Esophagus mucosa (tissue), 1 donor: Measurements from ENCODE around the gene GIGYF1. TPM values are rescaled to one million over a fixed set of nuclear protein-coding genes. Genes with fewer than 3 reads are reported as not detected.
A peak's percentile ranks its signal among the peaks of the same experiment; 100 is the strongest.

Source experiments
- ATAC-seq: fragments of 200-7000 bp; cut with Tn5 transposase; one replicate; pipeline ENCODE4 v1.9.1; 2020
- total RNA-seq: library from RNA; stranded (reverse); gene quantifications from one replicate; pipeline ENCODE4 v1.2.4, GENCODE V29; 2023
- donor health status: DM: yes; HTN: yes; CAD: no.

GIGYF1 gene
- total RNA-seq, 1 donor from 2014 or later, result 10.4 TPM

DNA sequence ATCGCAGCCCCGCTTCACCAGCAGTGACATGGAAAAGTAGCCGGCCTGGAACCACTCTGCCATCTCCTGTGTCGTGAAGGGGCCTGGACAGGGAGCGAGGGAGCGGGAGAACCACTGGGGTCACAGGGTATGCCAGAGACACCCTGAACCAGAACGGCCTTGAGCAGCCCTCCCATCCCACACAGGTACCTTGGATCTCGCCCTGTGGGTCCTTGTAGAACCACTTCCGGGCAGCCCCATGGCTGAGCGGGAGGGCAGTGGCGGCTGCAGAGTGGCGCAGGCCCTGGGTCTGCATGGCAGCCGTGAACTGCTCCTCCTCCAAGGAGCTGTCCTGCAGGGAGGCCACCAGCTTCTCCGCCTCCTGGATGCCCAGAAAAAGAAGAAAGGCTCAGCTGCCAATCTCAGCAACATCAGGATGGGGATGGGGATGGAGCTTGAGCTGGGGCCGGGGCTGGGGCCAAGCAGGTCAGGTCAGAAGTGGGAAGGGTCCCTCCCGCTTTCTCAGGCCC, 9.5 kb downstream of the GIGYF1 start:
- no peak for ATAC-seq

DNA sequence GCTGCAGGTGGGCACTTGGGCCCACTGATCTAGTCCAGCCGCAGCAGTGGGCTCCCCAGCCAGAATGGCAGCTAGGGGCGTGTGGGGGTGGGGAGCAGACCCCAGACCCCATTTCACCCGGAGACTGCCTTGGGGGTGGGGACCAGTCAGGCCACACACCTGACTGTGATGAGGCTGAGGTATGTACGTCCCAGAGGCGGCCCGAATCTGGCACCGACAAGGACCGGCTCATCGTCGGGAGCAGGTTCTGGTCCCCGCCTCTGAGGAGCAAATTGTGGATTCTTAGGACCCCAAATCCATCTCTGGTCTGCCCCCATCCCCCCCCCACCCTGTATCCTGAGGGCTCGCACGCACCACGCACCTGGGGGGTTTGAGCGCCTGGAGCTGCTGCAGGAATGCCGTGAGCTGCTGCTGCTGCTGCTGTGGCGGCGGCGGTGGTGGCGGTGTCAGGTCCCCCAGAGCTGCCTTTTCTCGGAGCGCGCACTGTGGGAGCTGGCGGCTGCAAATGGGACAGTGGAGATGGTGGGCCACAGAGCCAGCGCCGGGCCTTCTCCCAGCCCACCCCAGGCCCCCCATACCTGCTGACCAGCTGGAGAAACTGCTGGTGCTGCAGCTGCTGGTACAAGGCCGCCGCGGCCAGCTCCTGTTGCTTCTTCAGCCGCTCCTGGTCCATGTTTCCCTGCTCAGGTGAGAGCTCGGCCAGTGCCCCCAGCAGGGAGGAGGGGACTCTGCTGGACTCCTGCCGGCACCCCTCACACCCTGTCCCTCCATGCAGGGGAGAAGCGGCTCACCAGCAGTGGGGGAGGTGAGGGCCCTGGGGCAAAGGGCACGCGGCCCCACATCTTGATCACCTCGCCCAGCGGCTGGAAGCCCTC, 10.2 kb downstream of the GIGYF1 start:
- no peak for ATAC-seq

DNA sequence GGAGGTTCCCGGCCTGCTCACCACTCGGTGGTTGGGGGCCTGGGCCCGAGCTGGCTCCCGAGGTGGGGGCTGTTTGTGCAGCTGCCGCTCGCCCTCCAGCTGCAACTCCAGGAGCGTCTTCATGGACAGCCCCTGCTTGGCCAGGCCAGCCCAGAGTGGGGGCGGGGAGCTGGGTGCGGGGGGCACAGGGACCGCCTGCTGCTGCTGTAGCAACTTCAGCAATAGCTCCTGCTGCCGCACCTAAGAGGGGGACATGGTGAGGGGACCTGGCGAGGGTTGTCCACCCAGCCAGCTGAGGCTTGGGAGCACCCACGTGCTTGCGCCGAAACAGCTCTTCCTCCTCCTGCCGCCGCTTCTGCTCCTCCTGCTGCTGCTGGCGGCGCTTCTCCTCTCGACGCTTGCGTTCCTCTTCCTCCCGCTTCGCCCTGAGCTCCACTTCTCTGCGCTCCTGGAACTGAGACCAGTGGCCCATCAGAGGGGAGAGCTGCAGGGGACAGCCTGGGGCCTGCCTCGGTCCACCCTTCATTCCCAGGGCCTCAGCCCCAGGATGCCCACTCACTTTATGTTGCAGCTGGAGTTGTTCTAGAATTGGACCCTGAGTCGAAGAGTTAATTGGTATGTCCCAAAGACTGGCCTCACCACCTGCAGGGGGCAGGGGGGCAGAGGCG, 10.9 kb downstream of the GIGYF1 start:
- ATAC-seq, result no peak

DNA sequence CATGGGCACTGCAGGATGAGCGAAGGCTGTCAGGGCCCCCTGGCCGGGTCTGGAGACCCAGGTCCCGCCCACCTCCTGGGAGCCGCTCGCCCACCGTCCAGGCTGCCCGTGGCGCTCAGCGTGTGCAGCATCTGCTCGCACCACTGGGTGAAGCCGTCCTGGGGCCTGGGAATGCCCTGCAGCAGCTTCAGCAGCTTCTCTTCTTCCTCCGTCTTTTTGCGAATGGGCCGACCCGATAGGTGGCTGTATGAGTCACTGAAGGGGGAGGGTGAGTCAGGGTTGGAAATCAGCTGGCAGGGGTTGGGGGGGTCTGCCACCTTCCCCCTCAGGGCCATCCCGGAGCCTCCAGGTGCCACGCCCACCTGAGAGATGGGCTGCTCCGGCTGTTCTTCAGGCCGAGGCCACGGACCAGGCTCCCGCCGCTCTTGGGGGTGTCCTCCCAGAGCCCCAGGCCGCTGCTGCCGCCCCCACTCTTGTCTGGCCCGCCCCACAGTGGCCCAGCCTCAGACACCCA, 11.8 kb downstream of the GIGYF1 start:
- no peak for ATAC-seq

DNA sequence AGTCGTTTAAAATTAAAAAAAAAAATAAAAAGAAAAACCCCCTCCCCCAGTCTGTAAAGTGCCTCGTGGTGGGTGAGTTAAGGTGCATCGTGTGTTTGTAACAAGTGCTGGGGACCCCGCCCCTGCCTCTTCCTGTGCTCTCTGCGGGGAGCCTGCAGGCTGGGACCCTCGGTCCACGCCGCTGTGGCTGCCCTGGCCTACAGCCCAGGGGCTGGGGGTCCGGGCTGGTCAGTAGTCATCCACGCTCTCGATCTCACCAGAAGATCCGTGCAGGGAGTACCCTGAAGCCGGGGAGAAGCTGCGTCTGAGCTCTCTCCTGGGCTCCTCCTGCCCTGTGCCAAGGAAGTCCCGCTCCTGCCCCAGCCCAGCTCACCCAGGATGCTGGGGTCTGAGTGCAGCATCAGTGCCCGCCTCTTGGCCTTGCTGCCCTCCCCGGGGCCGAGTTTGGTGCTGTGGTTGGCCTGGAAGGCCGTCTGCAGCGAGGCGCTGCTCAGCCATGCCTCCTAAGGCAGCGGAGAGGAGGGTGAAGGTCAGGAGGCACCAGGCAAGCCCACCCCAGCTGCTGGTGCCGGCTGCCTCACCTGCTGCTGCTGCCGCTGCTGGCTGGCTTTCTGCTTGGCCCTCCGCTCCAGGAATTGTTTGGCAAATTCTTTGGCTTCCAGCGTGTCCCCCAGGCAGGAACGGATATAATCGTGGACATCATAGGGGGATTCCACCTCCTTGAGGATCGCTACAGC, 12.4 kb downstream of the GIGYF1 start:
- ATAC-seq, result peak; percentile 0

DNA sequence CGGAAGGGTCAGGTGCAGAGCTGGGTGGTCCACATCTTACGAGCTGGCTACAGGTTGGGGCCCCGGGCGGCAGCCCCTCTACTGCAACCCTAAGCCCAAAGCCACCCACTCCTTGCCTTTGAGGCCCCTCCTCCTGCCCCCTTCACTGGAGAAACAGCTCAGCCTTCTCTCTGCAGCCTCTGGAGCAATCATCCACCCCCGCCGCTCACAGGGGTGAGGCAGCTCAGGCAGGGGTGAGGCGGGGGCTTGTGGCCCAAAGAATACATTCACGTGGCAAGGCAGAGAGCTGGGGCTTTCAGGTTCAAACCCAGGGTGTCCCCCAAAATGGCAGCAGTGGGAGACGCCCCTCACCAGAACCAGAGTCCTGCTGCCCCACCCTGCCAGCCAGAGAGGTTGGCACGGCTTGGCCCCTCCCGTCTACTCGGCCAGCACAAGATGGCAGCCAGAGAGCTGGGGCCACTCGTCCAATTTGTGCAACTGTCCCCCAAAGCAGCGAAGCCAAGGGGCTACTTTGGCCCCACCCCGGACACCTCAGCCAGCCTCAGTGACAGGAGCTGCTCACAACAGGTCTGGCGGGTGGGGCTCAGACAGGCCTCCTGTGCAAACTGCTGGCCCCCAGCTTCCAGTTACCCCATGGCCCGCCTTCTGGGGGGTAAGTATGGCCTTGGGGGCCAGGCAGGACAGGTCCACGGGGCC, 13.3 kb downstream of the GIGYF1 start:
- no peak for ATAC-seq

DNA sequence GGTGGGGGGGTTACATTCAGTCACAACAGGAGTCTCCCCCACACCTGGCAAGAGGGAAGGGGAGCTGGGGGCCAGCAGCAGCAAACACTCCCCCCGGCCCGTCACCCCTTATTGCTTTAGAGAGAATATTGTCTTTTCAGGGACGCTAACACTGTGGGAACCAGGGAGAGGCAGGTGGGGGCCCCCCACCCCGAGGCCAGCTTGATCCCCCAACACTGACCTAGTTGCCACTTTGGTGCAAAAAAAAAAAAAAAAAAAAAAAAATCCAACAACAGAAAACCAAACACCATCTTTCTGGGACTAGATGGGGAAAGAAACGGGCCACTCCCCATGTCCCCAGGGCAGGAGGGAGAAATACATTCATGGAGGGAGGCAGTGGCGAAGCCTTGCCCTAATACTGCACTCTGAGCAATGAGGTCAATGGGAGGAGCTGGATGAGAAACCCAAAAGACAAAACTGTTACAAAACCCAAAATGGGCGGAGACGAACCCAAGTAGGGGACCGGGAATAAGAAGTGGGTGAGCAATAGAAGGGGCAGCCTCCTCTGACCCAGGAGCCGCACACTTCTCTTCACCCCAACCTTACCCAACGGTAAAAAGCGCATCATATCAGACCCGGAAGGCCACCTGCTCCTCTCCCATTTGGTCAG, 14.0 kb downstream of the GIGYF1 start:
- peak; percentile 51 for ATAC-seq

DNA sequence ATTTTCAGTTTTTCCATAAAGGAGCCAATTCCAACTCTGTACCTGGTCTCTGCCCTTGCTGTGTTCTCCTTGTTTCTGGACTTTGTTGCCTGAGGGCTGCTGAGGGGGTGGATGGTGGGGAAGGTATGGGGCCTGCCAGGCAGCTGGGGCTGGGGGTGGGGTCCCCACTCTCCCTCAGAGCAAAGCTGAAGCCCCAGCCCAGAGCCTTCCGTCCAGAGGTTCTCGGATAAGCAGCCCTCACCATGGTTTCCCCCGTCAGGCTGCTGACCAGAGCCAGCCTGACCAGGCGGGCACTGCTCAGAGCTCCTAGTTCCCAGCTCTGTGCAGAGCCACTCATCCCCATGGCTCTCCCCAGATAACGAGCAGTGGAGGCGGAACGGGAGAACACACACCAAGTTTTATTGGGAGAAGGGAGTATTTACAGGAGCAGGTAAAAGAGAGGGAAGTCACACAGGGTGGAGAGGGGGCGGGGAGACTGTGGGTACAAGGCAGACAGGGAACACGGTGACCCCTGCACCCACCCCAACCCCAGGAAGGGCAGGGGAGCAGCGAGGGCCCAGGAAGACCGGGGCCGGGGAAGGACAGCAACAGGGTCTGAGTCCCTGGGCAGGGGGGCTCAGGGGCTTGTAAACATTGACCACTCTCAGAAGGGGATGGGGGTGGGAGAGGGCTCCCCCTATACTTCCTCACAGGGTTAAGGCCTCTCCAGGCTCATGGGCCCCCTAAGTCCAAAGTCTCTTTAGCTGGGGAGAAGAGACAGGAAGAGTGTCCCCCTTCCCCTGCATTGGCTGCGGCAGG, 14.7 kb downstream of the GIGYF1 start:
- no peak for ATAC-seq

DNA sequence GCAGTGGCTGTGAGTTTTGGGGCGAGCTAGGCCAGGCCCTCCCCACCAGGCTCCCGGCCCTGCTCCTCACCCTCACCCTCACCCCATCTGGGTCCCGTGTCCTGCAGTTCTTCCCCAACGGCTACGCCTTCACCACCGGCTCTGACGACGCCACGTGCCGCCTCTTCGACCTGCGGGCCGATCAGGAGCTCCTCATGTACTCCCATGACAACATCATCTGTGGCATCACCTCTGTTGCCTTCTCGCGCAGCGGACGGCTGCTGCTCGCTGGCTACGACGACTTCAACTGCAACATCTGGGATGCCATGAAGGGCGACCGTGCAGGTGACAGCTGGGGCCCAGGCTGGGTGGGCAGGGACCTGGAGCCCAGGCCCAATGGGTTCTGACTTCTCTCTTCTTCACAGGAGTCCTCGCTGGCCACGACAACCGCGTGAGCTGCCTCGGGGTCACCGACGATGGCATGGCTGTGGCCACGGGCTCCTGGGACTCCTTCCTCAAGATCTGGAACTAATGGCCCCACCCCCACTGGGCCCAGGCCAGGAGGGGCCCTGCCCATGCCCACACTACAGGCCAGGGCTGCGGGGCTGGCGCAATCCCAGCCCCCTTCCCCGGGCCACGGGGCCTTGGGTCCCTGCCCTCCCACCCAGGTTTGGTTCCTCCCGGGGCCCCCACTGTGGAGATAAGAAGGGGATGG, 15.6 kb downstream of the GIGYF1 start:
- ATAC-seq, result no peak

DNA sequence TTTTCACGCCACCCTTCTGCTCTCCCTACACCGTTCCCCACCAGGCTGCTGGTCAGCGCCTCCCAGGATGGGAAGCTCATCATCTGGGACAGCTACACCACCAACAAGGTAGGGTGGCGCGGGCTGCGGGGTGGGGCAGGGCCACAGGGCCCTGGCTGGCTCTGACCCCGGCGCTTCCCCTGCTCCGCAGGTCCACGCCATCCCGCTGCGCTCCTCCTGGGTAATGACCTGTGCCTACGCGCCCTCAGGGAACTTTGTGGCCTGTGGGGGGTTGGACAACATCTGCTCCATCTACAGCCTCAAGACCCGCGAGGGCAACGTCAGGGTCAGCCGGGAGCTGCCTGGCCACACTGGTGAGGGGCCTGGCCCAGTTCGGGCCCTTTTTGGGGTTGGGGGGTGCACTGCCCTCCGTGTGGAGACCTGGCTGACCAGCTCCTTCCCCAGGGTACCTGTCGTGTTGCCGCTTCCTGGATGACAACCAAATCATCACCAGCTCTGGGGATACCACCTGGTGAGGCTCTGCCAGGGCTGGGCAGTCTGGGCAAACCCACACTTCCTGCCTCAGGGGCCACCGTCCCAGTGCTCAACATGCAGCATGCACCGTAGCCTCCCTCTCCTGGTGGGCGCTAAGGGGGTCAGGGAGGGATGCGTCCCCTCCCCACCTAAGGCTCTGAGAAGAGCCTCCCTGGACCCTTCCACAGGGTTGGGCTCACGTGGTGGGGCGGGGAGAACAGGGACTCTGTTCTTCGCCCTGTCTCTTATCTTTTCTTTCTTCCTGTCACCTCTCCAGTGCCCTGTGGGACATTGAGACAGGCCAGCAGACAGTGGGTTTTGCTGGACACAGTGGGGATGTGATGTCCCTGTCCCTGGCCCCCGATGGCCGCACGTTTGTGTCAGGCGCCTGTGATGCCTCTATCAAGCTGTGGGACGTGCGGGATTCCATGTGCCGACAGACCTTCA, 16.5 kb downstream of the GIGYF1 start:
- no peak for ATAC-seq

DNA sequence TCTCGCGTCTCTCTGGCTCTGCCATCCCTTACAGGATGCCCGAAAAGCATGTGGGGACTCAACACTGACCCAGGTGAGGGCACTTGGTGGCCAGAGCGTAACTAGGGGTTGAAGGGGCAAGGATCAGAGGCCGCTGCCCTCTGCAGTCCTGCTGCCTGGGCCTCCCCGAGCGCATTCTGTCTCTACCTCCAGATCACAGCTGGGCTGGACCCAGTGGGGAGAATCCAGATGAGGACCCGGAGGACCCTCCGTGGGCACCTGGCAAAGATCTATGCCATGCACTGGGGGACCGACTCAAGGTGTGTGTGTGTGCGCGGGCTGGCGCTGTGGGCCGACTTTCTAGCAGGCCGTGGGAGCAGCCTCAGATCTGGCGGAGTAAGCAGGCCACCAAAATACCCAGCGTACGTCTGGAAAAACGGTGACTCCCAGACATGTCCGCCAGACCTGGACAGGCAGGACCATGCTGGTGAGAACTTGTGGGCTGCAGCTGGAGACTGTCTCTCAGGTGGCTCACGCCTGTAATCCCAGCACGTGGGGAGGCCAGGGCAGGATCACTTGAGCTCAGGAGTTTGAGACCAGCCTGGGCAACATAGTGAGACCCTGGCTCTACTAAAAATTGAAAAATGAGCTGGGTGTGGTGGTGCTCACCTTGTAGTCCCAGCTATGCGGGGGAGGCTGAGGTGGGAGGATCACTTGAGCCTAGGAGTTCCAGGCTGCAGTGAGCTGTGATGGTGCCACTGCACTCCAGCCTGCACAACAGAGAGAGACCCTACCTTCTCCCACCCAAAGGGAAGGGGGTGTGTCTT, 17.3 kb downstream of the GIGYF1 start:
- no peak for ATAC-seq

DNA sequence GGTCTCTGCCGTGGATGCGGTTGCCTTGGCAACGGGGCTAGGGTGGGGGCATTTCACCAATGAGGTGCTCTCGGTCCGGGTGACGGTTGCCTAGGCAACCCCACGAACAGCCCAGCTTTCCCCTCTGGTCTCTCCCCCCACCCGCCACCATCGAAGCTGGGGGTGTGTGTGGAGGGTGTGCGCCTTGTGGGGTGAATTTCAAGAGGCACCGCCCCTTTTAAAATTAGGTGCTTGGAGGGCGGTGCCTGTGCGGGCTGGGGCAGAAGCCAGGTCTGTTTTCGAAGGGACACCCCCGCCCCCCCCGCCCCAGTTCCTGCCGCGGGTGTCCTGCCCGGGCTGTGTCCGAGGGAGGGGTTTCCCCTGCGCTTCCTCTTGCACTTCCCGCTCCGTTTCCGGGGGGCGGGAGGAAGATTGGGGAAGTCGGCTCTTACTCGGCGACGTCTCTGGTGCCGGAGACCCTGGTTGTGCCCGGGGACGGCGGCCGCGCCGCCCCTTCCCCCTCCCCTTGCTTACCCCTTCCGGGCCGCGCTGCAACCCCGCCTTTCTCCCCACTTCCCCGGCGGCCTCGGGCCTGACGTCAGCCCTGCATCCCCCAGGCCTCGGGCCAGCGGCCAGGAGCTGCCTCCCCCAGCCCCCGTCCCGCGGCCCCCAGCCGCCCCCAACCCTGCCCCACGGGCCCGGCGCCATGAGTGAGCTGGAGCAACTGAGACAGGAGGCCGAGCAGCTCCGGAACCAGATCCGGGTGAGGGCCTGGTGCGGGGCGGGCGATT, 18.3 kb downstream of the GIGYF1 start:
- peak; percentile 51 for ATAC-seq

DNA sequence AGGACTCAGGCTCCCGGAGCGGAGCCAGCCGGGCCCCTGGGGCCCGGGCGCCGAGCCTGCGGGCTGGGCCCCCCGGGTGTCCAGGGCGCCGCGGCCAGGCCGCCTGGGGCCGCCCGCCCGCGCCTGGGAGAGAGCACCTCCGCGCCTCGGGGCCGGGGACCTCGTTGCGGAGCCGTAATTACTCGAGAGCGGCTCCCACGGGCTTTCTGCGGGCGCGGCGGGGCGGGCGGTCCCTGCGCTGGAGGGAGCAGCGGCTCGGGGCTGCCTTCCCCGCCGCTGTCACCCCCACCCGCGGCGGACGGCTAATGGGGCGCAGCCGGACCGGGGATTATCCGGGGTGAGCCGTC, 19.0 kb downstream of the GIGYF1 start:
- no peak for ATAC-seq

DNA sequence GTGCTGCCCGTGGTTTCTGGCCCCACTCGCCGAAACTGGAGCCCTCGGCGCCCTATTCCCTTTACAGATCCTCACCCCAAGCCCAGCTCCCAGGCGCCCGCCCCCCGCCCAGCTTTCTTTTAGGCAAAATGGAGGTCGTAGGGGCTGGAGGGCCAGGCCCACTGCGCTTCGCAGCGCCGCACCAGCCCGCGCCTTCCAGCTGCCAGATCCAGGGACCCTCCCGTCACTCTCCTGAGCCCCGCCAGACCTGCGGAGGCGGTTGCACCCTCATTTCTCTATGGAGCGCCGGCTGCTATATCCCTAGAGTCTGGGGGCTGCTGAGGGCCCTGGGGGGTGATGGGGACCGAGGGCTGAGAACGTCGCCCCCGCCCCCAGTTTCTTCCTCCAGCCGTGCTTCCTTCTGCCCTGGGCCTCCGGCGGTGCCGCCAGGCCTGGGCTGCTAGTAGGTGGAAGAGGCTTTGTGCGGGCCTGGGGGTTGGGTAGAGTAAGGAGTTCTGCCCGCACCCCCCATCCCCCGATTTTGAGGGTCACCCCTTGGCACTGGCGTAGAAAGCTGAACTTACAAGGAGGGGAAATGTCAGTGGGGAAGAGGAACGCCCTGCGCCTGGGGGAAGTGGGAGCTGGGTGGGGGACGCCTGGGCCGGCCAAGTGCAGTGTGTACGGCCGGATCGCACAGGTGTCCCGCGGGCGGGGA, 19.5 kb downstream of the GIGYF1 start:
- ATAC-seq, result no peak

DNA sequence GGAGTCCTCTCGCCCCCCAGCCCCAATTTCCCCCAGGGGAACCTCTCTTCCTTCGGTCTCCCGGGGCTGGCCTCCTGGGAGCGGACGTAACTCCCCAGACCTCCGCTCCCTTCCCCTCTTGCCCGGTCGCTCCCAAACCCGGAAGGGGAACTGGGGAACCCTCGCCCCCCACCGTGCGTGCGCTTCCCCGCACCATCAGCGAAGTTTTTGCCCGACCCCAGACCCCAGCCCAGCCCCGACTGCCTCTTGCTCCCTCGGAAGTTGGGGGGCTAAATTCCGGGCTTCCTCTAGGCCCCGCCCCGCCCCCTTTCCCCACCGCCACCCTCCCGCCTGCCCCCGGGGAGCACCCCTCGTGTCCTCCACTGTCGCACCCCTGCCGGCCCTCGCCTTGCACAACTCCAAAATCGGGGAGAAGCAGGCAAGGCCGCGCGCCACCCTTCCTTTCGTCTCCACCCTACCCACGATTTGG, 20.1 kb downstream of the GIGYF1 start:
- ATAC-seq, result peak; percentile 0

DNA sequence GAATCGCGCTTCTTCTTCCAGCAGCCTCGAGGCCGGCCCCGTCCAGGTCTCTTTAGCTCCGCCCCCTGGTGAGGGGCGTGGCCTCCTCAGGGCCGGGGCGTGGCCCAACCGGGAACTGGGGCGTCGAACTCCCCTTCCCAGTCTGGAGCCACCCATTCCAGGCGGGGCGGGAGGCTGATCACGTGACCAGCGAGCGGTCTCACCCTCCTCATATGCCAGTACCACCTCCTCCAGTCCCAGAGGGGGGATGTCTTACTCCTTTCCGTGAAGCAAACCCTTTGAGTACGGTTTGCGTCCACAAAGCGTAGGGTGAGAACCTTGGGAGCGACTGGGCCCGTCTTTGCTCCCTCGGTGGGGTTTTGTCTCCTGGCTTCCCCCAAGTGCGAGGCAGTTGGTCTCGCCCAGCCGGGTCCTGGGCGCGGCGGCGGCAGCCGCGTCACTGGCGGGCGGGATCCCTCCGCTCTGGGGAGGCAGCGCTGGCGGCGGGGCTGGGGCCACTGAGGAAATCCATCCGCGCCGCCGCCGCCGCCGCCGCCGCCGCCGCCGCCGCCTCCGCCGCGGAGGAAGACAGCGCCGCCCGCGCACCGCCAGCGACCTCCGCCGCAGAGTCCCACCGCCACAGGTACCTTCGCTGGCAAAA, 20.6 kb downstream of the GIGYF1 start, which contains the start of gene GNB2:
TSS of gene GNB2 (plus strand) at position 439 of the 640 bp plus-strand sequence. CDS start 2,526 bp downstream, outside the sequence.
- peak; percentile 87 for ATAC-seq
